ENCODE data around the gene DRAM1.
"Not testable (repeated sequence)": the region's sequence is repeated elsewhere in the genome, so short reads cannot be mapped to it uniquely, and the experiment has no call there.

DNA sequence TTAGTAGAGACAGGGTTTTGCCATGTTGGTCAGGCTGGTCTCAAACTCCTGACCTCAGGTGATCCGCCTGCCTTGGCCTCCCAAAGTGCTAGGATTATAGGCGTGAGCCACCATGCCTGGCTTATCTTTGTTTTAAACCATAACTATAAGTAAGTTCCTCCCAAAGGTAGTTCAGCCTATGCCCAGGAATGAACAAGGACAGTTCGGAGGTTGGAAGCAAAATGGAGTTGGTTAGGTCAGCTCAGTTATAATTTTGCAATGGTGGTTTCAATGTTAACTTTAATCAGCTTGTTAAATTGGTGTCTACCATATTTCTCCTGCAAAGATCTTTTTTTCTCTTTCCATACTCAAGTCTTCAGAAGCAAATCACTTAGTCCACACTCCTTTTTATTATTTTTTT is 9.8 kb upstream of the DRAM1 start:
- TF ChIP-seq POLR2A (IDR thresholded peaks at IDR 0.05; ENCODE audit: low read depth, low read length); TAF1 (IDR thresholded peaks at IDR 0.05; ENCODE audit: borderline replicate concordance, low read depth, low read length): not testable (repeated sequence)

Data from GM12892 (cell line).